Measurements from ENCODE around the gene STYK1.

The STYK1 gene

DNA sequence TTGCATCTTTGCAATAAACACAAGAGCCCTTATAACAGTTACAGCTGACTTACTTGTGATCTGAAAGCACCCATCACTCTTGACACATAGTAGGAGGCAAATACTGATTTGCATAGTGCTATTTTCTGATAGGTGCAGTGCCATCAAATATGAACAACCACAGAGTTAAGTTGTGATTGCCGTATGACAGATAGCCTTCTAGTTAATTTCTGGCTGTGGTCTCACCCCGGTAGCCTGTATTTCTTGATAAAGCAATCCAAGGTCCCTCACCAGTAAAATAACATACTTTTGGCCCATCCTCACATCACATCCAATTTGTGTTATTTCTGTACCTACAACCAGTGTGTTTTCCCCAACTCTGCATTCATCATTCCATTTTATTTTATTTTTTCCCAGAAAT lies 23.3 kb upstream of the STYK1 start:
- DNase-seq (ENCODE audit: low read depth): no peak
- no peak overlapping the region for H3K4me3 ChIP-seq (replicated peaks; ENCODE audit: low read depth, low read length)
- TF ChIP-seq, protein P1, sequence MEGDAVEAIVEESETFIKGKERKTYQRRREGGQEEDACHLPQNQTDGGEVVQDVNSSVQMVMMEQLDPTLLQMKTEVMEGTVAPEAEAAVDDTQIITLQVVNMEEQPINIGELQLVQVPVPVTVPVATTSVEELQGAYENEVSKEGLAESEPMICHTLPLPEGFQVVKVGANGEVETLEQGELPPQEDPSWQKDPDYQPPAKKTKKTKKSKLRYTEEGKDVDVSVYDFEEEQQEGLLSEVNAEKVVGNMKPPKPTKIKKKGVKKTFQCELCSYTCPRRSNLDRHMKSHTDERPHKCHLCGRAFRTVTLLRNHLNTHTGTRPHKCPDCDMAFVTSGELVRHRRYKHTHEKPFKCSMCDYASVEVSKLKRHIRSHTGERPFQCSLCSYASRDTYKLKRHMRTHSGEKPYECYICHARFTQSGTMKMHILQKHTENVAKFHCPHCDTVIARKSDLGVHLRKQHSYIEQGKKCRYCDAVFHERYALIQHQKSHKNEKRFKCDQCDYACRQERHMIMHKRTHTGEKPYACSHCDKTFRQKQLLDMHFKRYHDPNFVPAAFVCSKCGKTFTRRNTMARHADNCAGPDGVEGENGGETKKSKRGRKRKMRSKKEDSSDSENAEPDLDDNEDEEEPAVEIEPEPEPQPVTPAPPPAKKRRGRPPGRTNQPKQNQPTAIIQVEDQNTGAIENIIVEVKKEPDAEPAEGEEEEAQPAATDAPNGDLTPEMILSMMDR (IDR thresholded peaks at IDR 0.05; ENCODE audit: low read length, missing control alignments): no peak

DNA sequence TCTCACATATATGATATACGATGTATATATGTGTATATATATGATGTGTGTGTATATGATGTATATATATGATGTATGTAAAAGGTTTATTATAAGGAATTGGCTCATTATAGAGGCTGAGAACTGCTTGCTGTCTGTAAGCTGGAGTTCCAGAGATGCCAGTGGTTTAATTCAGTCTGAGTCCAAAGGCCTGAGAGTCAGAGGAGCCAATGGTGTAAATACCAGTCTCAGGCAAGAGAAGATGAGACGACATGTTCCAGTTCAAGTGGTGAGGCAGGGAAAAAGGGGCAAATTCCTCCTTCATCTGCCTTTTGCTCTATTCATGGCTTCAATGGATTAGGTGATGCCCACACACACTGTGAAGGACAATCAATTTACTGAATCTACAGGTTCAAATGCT lies 17.1 kb upstream of the STYK1 start:
- DNase-seq (ENCODE audit: low read depth): no peak
- H3K4me3 ChIP-seq (replicated peaks; ENCODE audit: low read depth, low read length): no peak overlapping the region
- TF ChIP-seq, protein P1 (IDR thresholded peaks at IDR 0.05; ENCODE audit: low read length, missing control alignments): no peak

DNA sequence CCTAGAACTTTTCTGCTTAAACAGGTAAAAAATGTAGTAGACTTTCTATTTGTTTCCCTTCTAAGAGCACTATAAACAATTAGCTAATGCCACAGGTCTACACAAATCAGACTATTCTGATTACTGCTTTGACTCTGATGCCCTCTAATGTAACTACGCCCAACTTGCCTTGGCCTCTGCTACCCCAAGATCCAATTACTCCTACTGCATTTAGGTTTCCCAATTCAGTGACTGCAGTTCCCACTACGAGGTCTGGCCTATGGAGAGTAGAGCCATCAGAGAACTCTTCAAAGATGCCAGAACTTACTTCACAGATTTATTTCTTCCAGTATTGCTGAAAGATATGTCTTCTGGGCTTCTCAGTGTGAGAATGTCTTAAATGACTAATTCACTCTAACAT lies 15.3 kb upstream of the STYK1 start:
- TF ChIP-seq, protein P1 (IDR thresholded peaks at IDR 0.05; ENCODE audit: low read length, missing control alignments): no peak

DNA sequence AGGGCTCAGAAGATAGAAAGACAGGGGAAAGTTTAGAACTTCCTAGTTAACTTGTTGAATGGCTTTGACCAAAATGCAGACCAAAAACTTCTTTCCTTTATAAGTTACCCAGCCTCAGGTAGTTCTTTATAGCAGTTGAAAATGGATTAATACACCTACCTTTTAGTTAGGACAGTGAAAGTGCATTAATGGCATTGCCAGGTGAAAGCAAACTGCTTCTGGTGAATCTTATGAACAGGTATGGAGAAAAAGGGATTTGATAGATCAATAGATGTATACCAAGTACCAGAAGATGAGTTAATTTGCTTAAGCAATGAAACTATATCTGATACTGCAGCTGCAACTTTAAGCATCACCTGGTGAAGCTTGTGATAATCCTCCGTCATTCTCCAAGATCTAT lies 14.2 kb upstream of the STYK1 start:
- DNase-seq (ENCODE audit: low read depth): no peak
- H3K4me3 ChIP-seq (replicated peaks; ENCODE audit: low read depth, low read length): no peak overlapping the region
- TF ChIP-seq, protein P1 (IDR thresholded peaks at IDR 0.05; ENCODE audit: low read length, missing control alignments): no peak

More for the DNA sequence above, 15.3 kb upstream of the STYK1 start:
- H3K4me3 ChIP-seq (replicated peaks; ENCODE audit: low read depth, low read length): no peak overlapping the region
- no peak for DNase-seq (ENCODE audit: low read depth)

DNA sequence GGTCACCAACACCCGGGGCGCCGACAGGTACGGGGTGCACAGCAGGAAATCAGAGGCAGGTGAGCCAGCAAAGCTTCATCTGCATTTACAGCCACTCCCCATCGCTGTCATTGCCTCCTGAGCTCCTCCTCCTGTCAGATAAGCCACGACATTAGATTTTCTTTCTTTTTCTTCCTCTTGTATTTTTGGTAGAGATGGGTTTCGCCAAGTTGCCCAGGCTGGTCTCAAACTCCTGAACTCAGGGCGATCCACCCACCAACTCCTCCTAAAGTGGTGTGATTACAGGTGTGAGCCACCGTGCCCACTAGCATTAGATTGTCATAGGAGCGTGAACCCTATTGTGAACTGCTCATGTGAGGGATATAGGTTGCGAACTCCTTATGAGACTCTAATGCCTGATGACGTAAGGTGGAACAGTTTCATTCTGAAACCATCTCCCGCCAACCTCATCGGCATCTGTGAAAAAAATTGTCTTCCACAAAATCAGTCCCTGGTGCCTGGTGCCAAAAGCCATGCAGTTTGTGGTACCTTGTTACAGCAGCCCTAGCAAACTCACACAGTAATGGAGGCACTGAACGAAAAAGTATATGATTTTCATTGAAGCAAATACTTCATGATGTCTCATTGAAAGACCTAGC lies 1.5 kb downstream of the STYK1 start:
- TF ChIP-seq, protein P1 (IDR thresholded peaks at IDR 0.05; ENCODE audit: low read length, missing control alignments): no peak
- DNase-seq (ENCODE audit: low read depth): no peak
- H3K4me3 ChIP-seq (replicated peaks; ENCODE audit: low read depth, low read length): no peak overlapping the region

DNA sequence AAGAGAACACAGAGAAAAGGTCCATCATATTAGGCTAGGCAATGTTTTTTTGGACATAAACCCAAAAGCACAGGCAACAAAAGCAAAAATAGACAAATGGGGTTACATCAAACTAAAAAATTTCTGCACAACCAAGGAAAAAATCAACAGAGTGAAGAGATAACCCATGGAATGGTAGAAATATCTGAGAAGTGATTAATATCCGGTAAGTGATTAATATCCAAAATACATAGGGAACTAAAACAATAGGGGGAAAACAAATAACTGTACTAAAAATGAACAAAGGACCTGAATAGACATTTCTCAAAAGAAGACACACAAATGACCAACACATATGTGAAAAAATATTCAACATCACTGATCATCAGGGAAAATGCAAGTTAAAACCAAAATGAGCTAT lies 4.3 kb downstream of the STYK1 start:
- no peak for DNase-seq (ENCODE audit: low read depth)
- no peak overlapping the region for H3K4me3 ChIP-seq (replicated peaks; ENCODE audit: low read depth, low read length)
- TF ChIP-seq, protein P1 (IDR thresholded peaks at IDR 0.05; ENCODE audit: low read length, missing control alignments): no peak

DNA sequence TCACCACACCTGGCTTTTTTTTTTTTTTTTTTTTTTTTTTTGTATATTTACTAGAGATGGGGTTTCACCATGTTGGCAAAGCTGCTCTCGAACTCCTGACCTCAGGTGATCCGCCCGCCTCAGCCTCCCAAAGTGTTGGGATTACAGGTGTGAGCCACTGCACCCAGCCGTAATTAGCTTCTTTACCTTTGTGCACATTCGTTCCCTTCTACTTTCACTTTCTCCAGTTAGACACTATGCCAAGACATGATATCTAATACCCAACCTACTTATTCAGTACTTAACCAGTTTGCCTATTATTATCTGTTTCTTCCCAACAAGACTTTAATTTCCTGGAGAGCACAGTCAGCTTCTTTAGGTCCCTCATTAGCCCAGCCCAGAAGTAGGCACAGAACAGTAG lies 5.3 kb downstream of the STYK1 start:
- DNase-seq (ENCODE audit: low read depth): no peak
- no peak overlapping the region for H3K4me3 ChIP-seq (replicated peaks; ENCODE audit: low read depth, low read length)
- TF ChIP-seq, protein P1 (IDR thresholded peaks at IDR 0.05; ENCODE audit: low read length, missing control alignments): no peak

Measured in fibroblast of pulmonary artery (primary cell).